Fibroblast of peridontal ligament (primary cell): ENCODE results near the gene GGT5.
"Not testable (repeated sequence)": the region's sequence is repeated elsewhere in the genome, so short reads cannot be mapped to it uniquely, and the experiment has no call there.

Experiments used
- DNase-seq: peaks from one replicate; pipeline ENCODE4 v3.0.0-alpha.2; 2010; ENCODE audit errors: extremely low read depth

Gene GGT5

GRCh38 chr22:24232124-24232523 is 12.8 kb downstream of the GGT5 start:
- DNase-seq = no peak

GRCh38 chr22:24231706-24232105 is 13.2 kb downstream of the GGT5 start:
- no peak for DNase-seq

- no peak for DNase-seq
Measured at GRCh38 chr22:24230911-24231656, 13.8 kb downstream of the GGT5 start.

- DNase-seq = no peak
Measured at GRCh38 chr22:24225951-24226350, 18.9 kb downstream of the GGT5 start.

GRCh38 chr22:24225044-24225601 is 19.8 kb downstream of the GGT5 start:
- DNase-seq = no peak

- no peak for DNase-seq
Measured at GRCh38 chr22:24224468-24224867, 20.4 kb downstream of the GGT5 start.

- DNase-seq = no peak
Measured at GRCh38 chr22:24219750-24220149, 25.1 kb downstream of the GGT5 start.

GRCh38 chr22:24217384-24217783 is 27.5 kb downstream of the GGT5 start:
- no peak for DNase-seq

GRCh38 chr22:24216541-24217209 is 28.2 kb downstream of the GGT5 start:
- no peak for DNase-seq

GRCh38 chr22:24214467-24215285 is 30.2 kb downstream of the GGT5 start:
- no peak for DNase-seq

GRCh38 chr22:24213111-24213510 is 31.8 kb downstream of the GGT5 start:
- not testable (repeated sequence) for DNase-seq

- not testable (repeated sequence) for DNase-seq
Measured at GRCh38 chr22:24211716-24212115, 33.2 kb downstream of the GGT5 start.

- not testable (repeated sequence) for DNase-seq
Measured at GRCh38 chr22:24210409-24210808, 34.5 kb downstream of the GGT5 start.

GRCh38 chr22:24209687-24210086 is 35.2 kb downstream of the GGT5 start:
- DNase-seq = no peak

- DNase-seq = no peak
Measured at GRCh38 chr22:24209016-24209415, 35.9 kb downstream of the GGT5 start.

GRCh38 chr22:24208012-24208749 is 36.7 kb downstream of the GGT5 start:
- DNase-seq = peak; percentile 97

GRCh38 chr22:24207264-24208011 is 37.4 kb downstream of the GGT5 start:
- DNase-seq = no peak

- not testable (repeated sequence) for DNase-seq
Measured at GRCh38 chr22:24206460-24207263, 38.2 kb downstream of the GGT5 start.

- no peak for DNase-seq
Measured at GRCh38 chr22:24205438-24206195, 39.3 kb downstream of the GGT5 start.
